ENCODE results near the gene RAB33A. TPM values are rescaled to one million over a fixed set of nuclear protein-coding genes. Genes with fewer than 3 reads are reported as not detected.
"Not testable (repeated sequence)": the region's sequence is repeated elsewhere in the genome, so short reads cannot be mapped to it uniquely, and the experiment has no call there.

RAB33A gene
- total RNA-seq, 1 donor from 2014 or later, result 0.98 TPM

DNA sequence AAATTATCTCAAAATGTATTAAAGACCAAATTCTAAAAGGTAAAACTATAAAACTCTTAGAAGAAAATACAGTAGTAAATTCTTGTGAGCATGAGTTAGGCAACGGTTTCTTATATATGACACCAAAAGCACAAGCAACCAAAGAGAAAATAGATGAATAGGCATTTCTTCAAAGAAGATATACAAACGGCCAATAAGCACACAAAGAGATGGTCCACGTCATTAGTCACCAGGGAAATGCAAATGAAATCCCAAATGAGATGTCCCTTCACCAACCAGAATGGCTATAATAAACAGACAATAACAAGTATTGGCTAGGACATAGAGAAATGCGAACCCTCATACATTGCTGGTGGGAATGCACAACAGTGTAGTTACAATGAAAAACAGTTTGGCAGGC, 44.6 kb downstream of the RAB33A start:
- Histone ChIP-seq H3K27ac (no peak overlapping the region), H3K36me3 (no peaks in the 10 kb centered on the region), H3K27me3 (no peaks in the 10 kb centered on the region), H3K9me3 (no peaks in the 10 kb centered on the region), H3K4me1 (no peaks in the 10 kb centered on the region), H3K4me3 (no peak overlapping the region)
- TF ChIP-seq POLR2AphosphoS5 (IDR thresholded peaks at IDR 0.05; ENCODE audit: insufficient read depth in 1 of 2, low read depth in 1 of 2) (no peak), POLR2A (IDR thresholded peaks at IDR 0.05) (no peak)
- TF ChIP-seq, protein P1, sequence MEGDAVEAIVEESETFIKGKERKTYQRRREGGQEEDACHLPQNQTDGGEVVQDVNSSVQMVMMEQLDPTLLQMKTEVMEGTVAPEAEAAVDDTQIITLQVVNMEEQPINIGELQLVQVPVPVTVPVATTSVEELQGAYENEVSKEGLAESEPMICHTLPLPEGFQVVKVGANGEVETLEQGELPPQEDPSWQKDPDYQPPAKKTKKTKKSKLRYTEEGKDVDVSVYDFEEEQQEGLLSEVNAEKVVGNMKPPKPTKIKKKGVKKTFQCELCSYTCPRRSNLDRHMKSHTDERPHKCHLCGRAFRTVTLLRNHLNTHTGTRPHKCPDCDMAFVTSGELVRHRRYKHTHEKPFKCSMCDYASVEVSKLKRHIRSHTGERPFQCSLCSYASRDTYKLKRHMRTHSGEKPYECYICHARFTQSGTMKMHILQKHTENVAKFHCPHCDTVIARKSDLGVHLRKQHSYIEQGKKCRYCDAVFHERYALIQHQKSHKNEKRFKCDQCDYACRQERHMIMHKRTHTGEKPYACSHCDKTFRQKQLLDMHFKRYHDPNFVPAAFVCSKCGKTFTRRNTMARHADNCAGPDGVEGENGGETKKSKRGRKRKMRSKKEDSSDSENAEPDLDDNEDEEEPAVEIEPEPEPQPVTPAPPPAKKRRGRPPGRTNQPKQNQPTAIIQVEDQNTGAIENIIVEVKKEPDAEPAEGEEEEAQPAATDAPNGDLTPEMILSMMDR (IDR thresholded peaks at IDR 0.05), result no peak
- DNase-seq (ENCODE audit: extremely low spot score in 2 of 2), result no peak
- intact Hi-C loops (cut with DNase I), result no loop called here

DNA sequence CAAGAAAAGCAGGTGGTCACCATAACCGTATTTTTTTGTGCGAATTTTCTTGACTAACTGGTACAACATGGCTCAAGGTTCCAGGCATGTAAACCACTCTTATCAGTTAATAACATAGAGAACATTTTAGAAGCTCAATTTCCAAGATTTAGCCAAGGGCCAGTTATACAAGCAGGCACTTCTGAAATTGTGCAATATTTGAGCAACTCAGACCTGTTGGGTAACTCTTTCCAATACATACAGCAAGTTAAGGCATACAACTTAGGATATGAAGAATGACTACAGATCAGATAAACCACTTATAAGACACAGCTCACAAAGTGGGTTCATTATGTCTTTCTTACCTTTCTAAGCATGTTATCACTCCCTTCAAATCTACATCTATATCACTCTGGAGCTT, 53.0 kb downstream of the RAB33A start:
- no peaks in the 10 kb centered on the region for H3K4me1 ChIP-seq
- no peak overlapping the region for H3K27ac ChIP-seq
- no peaks in the 10 kb centered on the region for H3K9me3 ChIP-seq
- intact Hi-C loops (cut with DNase I), result no loop called here
- no peak for DNase-seq (ENCODE audit: extremely low spot score in 2 of 2)
- no peaks in the 10 kb centered on the region for H3K36me3 ChIP-seq
- H3K27me3 ChIP-seq, result no peaks in the 10 kb centered on the region
- TF ChIP-seq, protein P1 (IDR thresholded peaks at IDR 0.05), result no peak
- TF ChIP-seq POLR2A (IDR thresholded peaks at IDR 0.05), result no peak
- TF ChIP-seq POLR2AphosphoS5 (IDR thresholded peaks at IDR 0.05; ENCODE audit: insufficient read depth in 1 of 2, low read depth in 1 of 2), result no peak
- no peak overlapping the region for H3K4me3 ChIP-seq

DNA sequence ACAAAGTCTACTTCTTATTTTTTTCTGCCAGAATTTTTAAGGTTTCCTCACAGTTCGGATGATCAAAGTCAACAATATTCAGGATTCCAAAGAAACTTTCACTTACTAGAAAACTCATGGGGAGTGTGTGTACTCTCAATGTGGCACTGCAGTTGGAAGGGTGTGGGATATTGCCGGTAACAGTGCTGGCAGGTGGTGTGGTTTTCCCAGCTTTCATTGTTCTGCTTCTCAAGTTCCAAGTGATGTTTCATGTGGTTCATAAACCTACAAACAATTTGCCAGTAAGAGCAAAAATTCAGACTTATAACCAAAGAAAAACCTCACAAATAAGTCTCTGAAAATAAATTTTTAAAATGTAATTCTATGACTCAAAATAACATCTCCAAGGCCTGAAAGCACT, 57.1 kb downstream of the RAB33A start:
- TF ChIP-seq POLR2A (IDR thresholded peaks at IDR 0.05), result no peak
- TF ChIP-seq, protein P1 (IDR thresholded peaks at IDR 0.05), result no peak
- no peak for TF ChIP-seq POLR2AphosphoS5 (IDR thresholded peaks at IDR 0.05; ENCODE audit: insufficient read depth in 1 of 2, low read depth in 1 of 2)
- no peaks in the 10 kb centered on the region for H3K9me3 ChIP-seq
- H3K27ac ChIP-seq, result no peak overlapping the region
- intact Hi-C loops (cut with DNase I), result no loop called here
- H3K4me3 ChIP-seq, result no peak overlapping the region
- no peaks in the 10 kb centered on the region for H3K27me3 ChIP-seq
- H3K36me3 ChIP-seq, result peaks cover 0 to 5% of the 10 kb centered on the region in 2 donors
- no peaks in the 10 kb centered on the region for H3K4me1 ChIP-seq
- no peak for DNase-seq (ENCODE audit: extremely low spot score in 2 of 2)

DNA sequence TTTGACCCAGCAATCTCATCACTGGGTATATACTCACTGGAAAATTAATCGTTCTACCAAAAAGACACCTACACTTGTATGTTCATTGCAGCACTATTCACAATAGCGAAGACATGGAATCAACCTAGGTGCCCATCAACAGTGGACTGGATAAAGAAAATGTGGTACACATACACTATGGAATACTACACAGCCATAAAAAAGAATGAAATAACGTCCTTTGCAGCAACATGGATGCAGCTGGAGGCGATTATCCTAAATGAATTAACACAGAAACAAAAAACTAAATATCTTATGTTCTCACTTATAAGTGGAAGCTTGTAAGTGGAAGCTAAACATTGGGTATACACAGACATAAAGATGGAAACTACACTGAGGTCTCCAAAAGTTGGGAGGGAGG, 59.4 kb downstream of the RAB33A start:
- H3K4me3 ChIP-seq; intact Hi-C loops (cut with DNase I); DNase-seq (ENCODE audit: extremely low spot score in 2 of 2): not testable (repeated sequence)

More for the DNA sequence above, 59.4 kb downstream of the RAB33A start:
- not testable (repeated sequence) for H3K27me3 ChIP-seq, H3K36me3 ChIP-seq, H3K4me1 ChIP-seq, H3K27ac ChIP-seq, H3K9me3 ChIP-seq

Other genes with a start within 250 kb of the RAB33A start
- 6.1 TPM for gene BCORL1, start 189.3 kb upstream of the RAB33A start, total RNA-seq
- gene ELF4, start 61.5 kb upstream of the RAB33A start, total RNA-seq, result 14.7 TPM
- 14.2 TPM for gene AIFM1, start 6.1 kb upstream of the RAB33A start, total RNA-seq
- 4.2 TPM for gene ZNF280C, start 96.9 kb downstream of the RAB33A start, total RNA-seq
- 6.1 TPM for gene SLC25A14, start 168.0 kb downstream of the RAB33A start, total RNA-seq
- gene GPR119, start 213.7 kb downstream of the RAB33A start, total RNA-seq, result not detected
- 12.8 TPM for gene RBMX2, start 230.0 kb downstream of the RAB33A start, total RNA-seq